ENCODE results near the gene JPT2. TPM values are rescaled to one million over a fixed set of nuclear protein-coding genes. Genes with fewer than 3 reads are reported as not detected.
A peak's percentile ranks its signal among the peaks of the same experiment; 100 is the strongest.

JPT2 gene
- total RNA-seq, 2 experiments from 2014 or later: 56.5 to 65.2 TPM

- Mint-ChIP-seq H3K36me3 (ENCODE audit: low read depth) (peaks cover 30% of the 10 kb centered on the region), H3K9me3 (no peaks in the 10 kb centered on the region), H3K4me1 (peaks cover 9% of the 10 kb centered on the region), H3K4me3 (no peak overlapping the region), H3K27me3 (no peaks in the 10 kb centered on the region), H3K27ac (peak overlapping the region; percentile 46)
- CTCF ChIA-PET: interaction anchor here (1.0 kb wide), 1 partner anchor 66 kb away, joined by 3 read pairs; the partner anchor contains the start of gene MAPK8IP3
- POLR2A ChIA-PET: no interaction called here
- DNase-seq: no peak
Measured at GRCh38 chr16:1640261-1640941, 37.7 kb upstream of the JPT2 start.

DNA sequence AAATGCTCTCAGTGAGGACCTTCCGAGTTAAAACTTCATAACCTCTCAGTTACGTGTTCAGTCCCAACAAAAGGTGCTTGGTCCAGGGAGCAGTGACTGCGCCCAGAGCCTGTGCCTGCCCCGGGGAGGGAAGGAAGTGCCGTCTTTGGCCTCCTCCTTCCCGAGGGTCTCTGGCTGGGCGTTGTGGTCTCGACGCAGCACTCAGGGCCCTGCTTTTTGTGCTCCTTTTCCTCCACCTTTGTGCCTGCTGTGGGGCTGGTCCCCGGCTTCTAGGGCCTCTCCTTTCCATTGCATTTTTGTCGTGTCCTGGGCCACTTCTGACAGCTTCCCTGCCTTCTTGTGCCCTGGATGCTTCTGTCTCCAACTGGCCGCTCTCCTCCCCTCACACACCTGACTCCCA, 36.8 kb upstream of the JPT2 start:
- Mint-ChIP-seq H3K27ac (no peak overlapping the region), H3K4me3 (no peak overlapping the region), H3K27me3 (no peaks in the 10 kb centered on the region), H3K36me3 (ENCODE audit: low read depth) (peaks cover 36% of the 10 kb centered on the region), H3K9me3 (no peaks in the 10 kb centered on the region), H3K4me1 (peaks cover 18% of the 10 kb centered on the region)
- ChIA-PET POLR2A (no interaction called here), CTCF (no interaction called here)
- no peak for DNase-seq

DNA sequence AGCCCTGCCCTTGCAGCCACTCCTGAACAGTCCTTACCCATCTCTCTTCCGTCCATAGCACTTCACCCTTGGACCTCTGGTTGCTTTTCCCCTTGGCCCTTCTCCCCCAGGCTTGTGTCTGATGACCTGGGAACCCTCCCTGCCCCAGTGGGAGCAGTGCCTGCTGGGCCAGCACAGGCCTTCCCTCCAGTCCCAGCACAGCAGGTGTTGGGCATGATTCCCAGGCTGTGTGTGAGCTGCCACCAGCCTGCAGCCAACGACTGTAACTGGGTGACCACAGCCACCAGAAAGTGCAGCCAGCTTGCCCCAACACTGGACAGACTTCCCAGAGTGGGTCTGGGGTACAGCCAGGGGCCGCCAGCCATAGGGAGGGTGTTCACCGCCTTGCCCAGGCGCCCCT, 35.9 kb upstream of the JPT2 start:
- Mint-ChIP-seq H3K27me3 (no peaks in the 10 kb centered on the region), H3K4me1 (peaks cover 25% of the 10 kb centered on the region), H3K36me3 (ENCODE audit: low read depth) (peaks cover 38% of the 10 kb centered on the region), H3K4me3 (no peak overlapping the region), H3K27ac (no peak overlapping the region), H3K9me3 (no peaks in the 10 kb centered on the region)
- CTCF ChIA-PET: interaction anchor here (1.3 kb wide), 1 partner anchor 64 kb away, joined by 3 read pairs; the partner anchor contains the start of gene MAPK8IP3
- POLR2A ChIA-PET: no interaction called here
- DNase-seq: no peak

GRCh38 chr16:1642753-1643152, 35.3 kb upstream of the JPT2 start:
- ChIA-PET POLR2A (no interaction called here), CTCF (interaction anchor here (1.3 kb wide), 1 partner anchor 63 kb away, joined by 3 read pairs; the partner anchor contains the start of gene MAPK8IP3)
- H3K27ac Mint-ChIP-seq: no peak overlapping the region
- no peaks in the 10 kb centered on the region for H3K9me3 Mint-ChIP-seq
- peaks cover 26% of the 10 kb centered on the region for H3K4me1 Mint-ChIP-seq
- H3K4me3 Mint-ChIP-seq: no peak overlapping the region
- no peaks in the 10 kb centered on the region for H3K27me3 Mint-ChIP-seq
- H3K36me3 Mint-ChIP-seq (ENCODE audit: low read depth): peaks cover 39% of the 10 kb centered on the region
- DNase-seq: no peak

GRCh38 chr16:1643521-1643920, 34.6 kb upstream of the JPT2 start:
- H3K4me3 Mint-ChIP-seq: no peak overlapping the region
- H3K4me1 Mint-ChIP-seq: peaks cover 29% of the 10 kb centered on the region
- ChIA-PET CTCF (no interaction called here), POLR2A (no interaction called here)
- H3K9me3 Mint-ChIP-seq: no peaks in the 10 kb centered on the region
- H3K36me3 Mint-ChIP-seq (ENCODE audit: low read depth): peaks cover 42% of the 10 kb centered on the region
- no peak overlapping the region for H3K27ac Mint-ChIP-seq
- no peaks in the 10 kb centered on the region for H3K27me3 Mint-ChIP-seq
- no peak for DNase-seq

- Mint-ChIP-seq H3K4me3 (no peak overlapping the region), H3K27me3 (no peaks in the 10 kb centered on the region)
- CTCF ChIA-PET: interaction anchor here (1.6 kb wide), 1 partner anchor 23 kb away, joined by 3 read pairs; no protein-coding TSS in a partner anchor
Measured at GRCh38 chr16:1645914-1646525, 32.1 kb upstream of the JPT2 start.

GRCh38 chr16:1647856-1648255, 30.2 kb upstream of the JPT2 start:
- no peaks in the 10 kb centered on the region for H3K27me3 Mint-ChIP-seq
- ChIA-PET CTCF (interaction anchor here (0.7 to 1.2 kb wide), 2 partner anchors 16 to 670 kb away, joined by 3 read pairs; no protein-coding TSS in a partner anchor), POLR2A (no interaction called here)
- DNase-seq: no peak
- no peaks in the 10 kb centered on the region for H3K9me3 Mint-ChIP-seq
- H3K4me1 Mint-ChIP-seq: peaks cover 33% of the 10 kb centered on the region
- peaks cover 43% of the 10 kb centered on the region for H3K36me3 Mint-ChIP-seq (ENCODE audit: low read depth)
- H3K27ac Mint-ChIP-seq: no peak overlapping the region
- no peak overlapping the region for H3K4me3 Mint-ChIP-seq

More at GRCh38 chr16:1645914-1646525, 32.1 kb upstream of the JPT2 start:
- H3K4me1 Mint-ChIP-seq: peaks cover 29% of the 10 kb centered on the region
- POLR2A ChIA-PET: interaction anchor here (0.5 kb wide), 1 partner anchor 12 kb away, joined by 5 read pairs; no protein-coding TSS in a partner anchor
- peak; percentile 57 for DNase-seq
- H3K9me3 Mint-ChIP-seq: no peaks in the 10 kb centered on the region
- peaks cover 41% of the 10 kb centered on the region for H3K36me3 Mint-ChIP-seq (ENCODE audit: low read depth)
- H3K27ac Mint-ChIP-seq: peak overlapping the region; percentile 60

GRCh38 chr16:1650131-1650530, 27.9 kb upstream of the JPT2 start:
- DNase-seq: no peak

GRCh38 chr16:1651094-1651973, 26.7 kb upstream of the JPT2 start:
- peaks cover 15% of the 10 kb centered on the region for H3K4me1 Mint-ChIP-seq
- no peak overlapping the region for H3K4me3 Mint-ChIP-seq
- CTCF ChIA-PET: interaction anchor here (1.8 kb wide), 1 partner anchor 55 kb away, joined by 6 read pairs; the partner anchor contains the start of gene MAPK8IP3
- POLR2A ChIA-PET: no interaction called here
- H3K36me3 Mint-ChIP-seq (ENCODE audit: low read depth): peaks cover 39% of the 10 kb centered on the region
- DNase-seq: no peak
- no peaks in the 10 kb centered on the region for H3K27me3 Mint-ChIP-seq
- H3K9me3 Mint-ChIP-seq: no peaks in the 10 kb centered on the region
- H3K27ac Mint-ChIP-seq: peak overlapping the region; percentile 50

More at GRCh38 chr16:1650131-1650530, 27.9 kb upstream of the JPT2 start:
- CTCF ChIA-PET: interaction anchor here (1.2 to 1.8 kb wide), 2 partner anchors 22 to 56 kb away, joined by 3 to 6 read pairs; partner anchors contain the start of gene MAPK8IP3
- Mint-ChIP-seq H3K27me3 (no peaks in the 10 kb centered on the region), H3K27ac (no peak overlapping the region), H3K4me1 (peaks cover 26% of the 10 kb centered on the region), H3K9me3 (no peaks in the 10 kb centered on the region), H3K36me3 (ENCODE audit: low read depth) (peaks cover 43% of the 10 kb centered on the region), H3K4me3 (no peak overlapping the region)
- POLR2A ChIA-PET: no interaction called here

DNA sequence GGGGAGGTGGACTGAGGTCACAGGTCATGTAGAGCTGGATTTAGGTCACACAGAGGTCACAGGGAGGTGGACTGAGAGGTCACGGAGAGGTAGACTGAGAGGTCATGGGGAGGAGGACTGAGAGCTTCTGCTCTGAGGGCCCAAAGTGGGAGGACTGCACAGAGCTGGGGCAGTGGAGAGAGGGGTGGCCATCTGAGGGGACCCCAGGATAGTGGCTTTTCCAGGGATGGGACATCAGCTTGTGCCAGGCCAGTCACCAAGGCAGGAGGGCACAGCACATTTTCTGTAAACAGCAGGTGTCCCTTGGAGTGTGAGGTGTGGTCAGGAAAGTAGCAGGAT, 26.1 kb upstream of the JPT2 start:
- Mint-ChIP-seq H3K36me3 (ENCODE audit: low read depth) (peaks cover 38% of the 10 kb centered on the region), H3K9me3 (no peaks in the 10 kb centered on the region), H3K4me3 (no peak overlapping the region), H3K27ac (no peak overlapping the region), H3K27me3 (no peaks in the 10 kb centered on the region), H3K4me1 (peaks cover 9% of the 10 kb centered on the region)
- POLR2A ChIA-PET: interaction anchor here (1.0 kb wide), 1 partner anchor 26 kb away, joined by 3 read pairs; the partner anchor contains the start of gene JPT2
- CTCF ChIA-PET: interaction anchor here (0.5 to 1.1 kb wide), 2 partner anchors 27 to 49 kb away, joined by 3 read pairs; partner anchors contain the start of gene JPT2
- DNase-seq: no peak

DNA sequence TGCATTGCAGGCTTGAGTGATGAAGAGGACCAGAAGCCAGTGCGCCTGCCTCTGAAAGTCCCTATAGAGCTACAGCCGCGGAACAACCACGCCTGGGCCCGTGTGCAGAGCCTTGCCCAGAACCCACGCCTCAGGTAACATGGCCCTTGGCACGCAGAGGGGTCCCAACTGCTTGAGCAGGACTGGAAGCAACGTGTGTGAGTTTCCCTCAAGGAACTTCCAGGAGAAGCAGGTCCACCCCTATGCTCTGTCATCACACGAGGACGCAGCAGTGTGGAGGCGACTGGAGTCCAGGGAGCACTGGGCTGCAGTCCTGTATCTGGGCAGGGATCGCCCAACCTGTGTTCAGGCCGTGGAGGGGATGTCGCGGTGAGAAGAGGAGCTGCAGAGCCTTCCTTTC, 25.1 kb upstream of the JPT2 start:
- Mint-ChIP-seq H3K4me1 (peaks cover 5% of the 10 kb centered on the region), H3K4me3 (no peak overlapping the region), H3K27ac (no peak overlapping the region), H3K36me3 (ENCODE audit: low read depth) (peaks cover 36% of the 10 kb centered on the region), H3K9me3 (no peaks in the 10 kb centered on the region), H3K27me3 (no peaks in the 10 kb centered on the region)
- CTCF ChIA-PET: interaction anchor here (1.1 kb wide), 1 partner anchor 26 kb away, joined by 3 read pairs; the partner anchor contains the start of gene JPT2
- POLR2A ChIA-PET: interaction anchor here (1.0 kb wide), 1 partner anchor 25 kb away, joined by 3 read pairs; the partner anchor contains the start of gene JPT2
- DNase-seq: no peak

- no peak for DNase-seq
- Mint-ChIP-seq H3K36me3 (ENCODE audit: low read depth) (peaks cover 30% of the 10 kb centered on the region), H3K4me3 (no peak overlapping the region), H3K9me3 (no peaks in the 10 kb centered on the region), H3K27ac (no peak overlapping the region), H3K4me1 (peaks cover 4% of the 10 kb centered on the region), H3K27me3 (no peaks in the 10 kb centered on the region)
- CTCF ChIA-PET: interaction anchor here (0.8 kb wide), 1 partner anchor 20 kb away, joined by 3 read pairs; no protein-coding TSS in a partner anchor
- POLR2A ChIA-PET: no interaction called here
Measured at GRCh38 chr16:1654505-1655268, 23.4 kb upstream of the JPT2 start.

Measured in activated CD4-positive, alpha-beta T cell treated with anti-CD3 and anti-CD28 coated beads, Interleukin-2, amount 10 ng/mL, durations not matched to agents 7 days and 5 days (primary cell).